ENCODE measurements around the gene FAM184A.

The FAM184A gene

GRCh38 chr6:119096721-119097565, 18.5 kb upstream of the FAM184A start:
- no peak for DNase-seq

GRCh38 chr6:119090256-119090655, 11.8 kb upstream of the FAM184A start:
- DNase-seq = no peak

- no peak for DNase-seq
Observed at GRCh38 chr6:119084784-119085183, 6.3 kb upstream of the FAM184A start.

GRCh38 chr6:119083007-119083406, 4.5 kb upstream of the FAM184A start:
- DNase-seq = no peak

- no peak for DNase-seq
Observed at GRCh38 chr6:119079283-119079809, 882 bp upstream of the FAM184A start.

- DNase-seq = peak; percentile 71
Observed at GRCh38 chr6:119077643-119078375, 655 bp downstream of the FAM184A start.

GRCh38 chr6:119077391-119077642, 1.1 kb downstream of the FAM184A start:
- DNase-seq = no peak

GRCh38 chr6:119076576-119077390, 1.7 kb downstream of the FAM184A start:
- no peak for DNase-seq

GRCh38 chr6:119076173-119076572, 2.3 kb downstream of the FAM184A start:
- DNase-seq = no peak

- DNase-seq = no peak
Observed at GRCh38 chr6:119075200-119075981, 3.1 kb downstream of the FAM184A start.

- DNase-seq = no peak
Observed at GRCh38 chr6:119073307-119074051, 5.0 kb downstream of the FAM184A start.

- DNase-seq = no peak
Observed at GRCh38 chr6:119071576-119071975, 6.9 kb downstream of the FAM184A start.

GRCh38 chr6:119067091-119067490, 11.4 kb downstream of the FAM184A start:
- DNase-seq = peak; percentile 58

- DNase-seq = no peak
Observed at GRCh38 chr6:119066517-119066916, 11.9 kb downstream of the FAM184A start.

- DNase-seq = no peak
Observed at GRCh38 chr6:119065955-119066354, 12.5 kb downstream of the FAM184A start.

GRCh38 chr6:119065382-119065781, 13.1 kb downstream of the FAM184A start:
- no peak for DNase-seq

GRCh38 chr6:119063491-119063890, 15.0 kb downstream of the FAM184A start:
- DNase-seq = no peak

- DNase-seq = no peak
Observed at GRCh38 chr6:119061215-119061614, 17.2 kb downstream of the FAM184A start.

GRCh38 chr6:119060255-119060907, 18.1 kb downstream of the FAM184A start:
- no peak for DNase-seq

- DNase-seq = no peak
Observed at GRCh38 chr6:119055069-119055468, 23.4 kb downstream of the FAM184A start.

- no peak for DNase-seq
Observed at GRCh38 chr6:119052987-119053386, 25.5 kb downstream of the FAM184A start.
